CD1c-positive myeloid dendritic cell (primary cell): ENCODE measurements around the gene CEP112.
"Not testable (repeated sequence)": the region's sequence is repeated elsewhere in the genome, so short reads cannot be mapped to it uniquely, and the experiment has no call there.

ENCODE experiments used
- DNase-seq: peaks from one replicate; pipeline ENCODE4 v3.0.0-alpha.2; 2016; ENCODE audit errors: extremely low spot score

Gene CEP112

GRCh38 chr17:65684631-65685030 is 507.3 kb downstream of the CEP112 start:
- DNase-seq = no peak

GRCh38 chr17:65683428-65683827 is 508.5 kb downstream of the CEP112 start:
- no peak for DNase-seq

GRCh38 chr17:65681763-65682162 is 510.2 kb downstream of the CEP112 start:
- not testable (repeated sequence) for DNase-seq

GRCh38 chr17:65679165-65679845 is 512.6 kb downstream of the CEP112 start:
- no peak for DNase-seq

GRCh38 chr17:65678546-65678945 is 513.4 kb downstream of the CEP112 start:
- no peak for DNase-seq

- DNase-seq = no peak
These were observed 514.0 kb downstream of the CEP112 start for GRCh38 chr17:65677932-65678331.

- no peak for DNase-seq
These were observed 517.5 kb downstream of the CEP112 start for GRCh38 chr17:65674246-65675045.

GRCh38 chr17:65670667-65671371 is 521.1 kb downstream of the CEP112 start:
- no peak for DNase-seq

- DNase-seq = no peak
These were observed 523.7 kb downstream of the CEP112 start for GRCh38 chr17:65668211-65668610.

- no peak for DNase-seq
These were observed 524.3 kb downstream of the CEP112 start for GRCh38 chr17:65667656-65668055.

- DNase-seq = no peak
These were observed 525.0 kb downstream of the CEP112 start for GRCh38 chr17:65666876-65667321.

- no peak for DNase-seq
These were observed 526.0 kb downstream of the CEP112 start for GRCh38 chr17:65665966-65666365.

GRCh38 chr17:65664696-65665095 is 527.2 kb downstream of the CEP112 start:
- DNase-seq = no peak

- DNase-seq = no peak
These were observed 527.7 kb downstream of the CEP112 start for GRCh38 chr17:65664266-65664665.

- DNase-seq = no peak
These were observed 529.7 kb downstream of the CEP112 start for GRCh38 chr17:65662196-65662595.

GRCh38 chr17:65660947-65661346 is 531.0 kb downstream of the CEP112 start:
- no peak for DNase-seq

GRCh38 chr17:65660078-65660477 is 531.9 kb downstream of the CEP112 start:
- no peak for DNase-seq

- DNase-seq = no peak
These were observed 532.4 kb downstream of the CEP112 start for GRCh38 chr17:65659512-65659911.

- DNase-seq = no peak
These were observed 534.6 kb downstream of the CEP112 start for GRCh38 chr17:65657251-65657828.

GRCh38 chr17:65656390-65657250 is 535.3 kb downstream of the CEP112 start:
- DNase-seq = no peak

GRCh38 chr17:65655706-65656105 is 536.2 kb downstream of the CEP112 start:
- no peak for DNase-seq
